Endothelial cell of umbilical vein (primary cell): ENCODE results near the gene CCN5. TPM values are rescaled to one million over a fixed set of nuclear protein-coding genes. Genes with fewer than 3 reads are reported as not detected.

Experiments used
- BruUV-seq: library from RNA; stranded (reverse); fragments of 400-500 nt; replicated peaks from 2 replicates; lab custom pipeline; 2021; lab: Mats Ljungman, UMichigan
- CTCF ChIA-PET: fragments of 300-600, 350-600 bp; sonication (Branson Sonifier 250); formaldehyde crosslinking; loops from one replicate; lab custom pipeline; 2021; ENCODE audit warnings: antibody characterized with exemption, inconsistent platforms; lab: Charles Lee
- POLR2A ChIA-PET: fragments of 300-600, 350-600 bp; sonication (Branson Sonifier 250); formaldehyde crosslinking; loops from one replicate; lab custom pipeline; 2021; ENCODE audit warnings: antibody characterized with exemption, inconsistent platforms; lab: Charles Lee
- DNase-seq: peaks from one replicate; pipeline ENCODE4 v3.0.0-alpha.2; 2011; ENCODE audit warnings: low read depth, low spot score
- FAIRE-seq: peaks from 2 replicates; lab custom pipeline; 2011; peaks lifted over from hg19 to GRCh38; lab: Jason Lieb, UNC
- H2AFZ ChIP-seq: 2 replicates; pipeline ENCODE4 v1.6.0; 2012; ENCODE audit warnings: low read depth, low read length, control low read depth, inconsistent platforms
- H3K27ac ChIP-seq: 2 replicates; pipeline ENCODE4 v1.5.1; 2011; ENCODE audit warnings: low read depth, mild to moderate bottlenecking, control low read depth, low read length, moderate library complexity; ENCODE audit not compliant: insufficient read depth
- H3K27me3 ChIP-seq, 2 experiments: 2 replicates each; pipeline versions ENCODE4 v1.6.0 to v1.6.1; 2011; ENCODE audit warnings: low read length in 2 of 2, mixed read lengths in 1 of 2; ENCODE audit not compliant: control insufficient read depth in 2 of 2, insufficient read depth in 2 of 2
- H3K36me3 ChIP-seq, 2 experiments: 2 replicates in 1 of 2; 3 replicates in 1 of 2; pipeline ENCODE4 v1.5.1; 2011; ENCODE audit warnings: low read length in 2 of 2, mild to moderate bottlenecking in 1 of 2, moderate library complexity in 1 of 2; ENCODE audit not compliant: control insufficient read depth in 2 of 2, insufficient read depth in 2 of 2; ENCODE audit errors: extremely low read depth in 1 of 2
- H3K4me1 ChIP-seq: 3 replicates; pipeline ENCODE4 v1.5.1; 2011; ENCODE audit warnings: mild to moderate bottlenecking, low read length; ENCODE audit not compliant: control insufficient read depth, insufficient read depth; ENCODE audit errors: extremely low read depth
- H3K4me2 ChIP-seq: 2 replicates; pipeline ENCODE4 v1.6.1; 2011; ENCODE audit warnings: low read length, control low read depth, mixed read lengths; ENCODE audit not compliant: insufficient read depth
- H3K4me3 ChIP-seq, 3 experiments: fragments of 200-600 bp in 1 of 3; sonication (generic), shearing (Covaris generic) in 1 of 3; replicated peaks in 1 of 3; 2 replicates each; pipeline ENCODE4 v1.5.1; 2011 to 2016; ENCODE audit warnings: control low read depth in 3 of 3, low read length in 3 of 3, mild to moderate bottlenecking in 2 of 3, inconsistent platforms in 1 of 3, low read depth in 1 of 3, moderate library complexity in 1 of 3; ENCODE audit not compliant: insufficient read depth in 1 of 3
- H3K79me2 ChIP-seq: 2 replicates; pipeline ENCODE4 v1.6.0; 2012; ENCODE audit warnings: low read length, inconsistent platforms; ENCODE audit not compliant: control insufficient read depth, insufficient read depth
- H3K9ac ChIP-seq: replicated peaks from 2 replicates; pipeline ENCODE3; 2011; ENCODE audit warnings: low read length, control low read depth; ENCODE audit not compliant: insufficient read depth; ENCODE audit errors: extremely low read depth
- H3K9me1 ChIP-seq: replicated peaks from 3 replicates; pipeline ENCODE4 v1.6.0; 2011; ENCODE audit warnings: mild to moderate bottlenecking, low read length; ENCODE audit not compliant: control insufficient read depth, insufficient read depth; ENCODE audit errors: extremely low read depth
- H3K9me3 ChIP-seq: replicated peaks from 2 replicates; pipeline ENCODE4 v1.5.1; 2012; ENCODE audit warnings: low read length, inconsistent platforms; ENCODE audit not compliant: control insufficient read depth, insufficient read depth
- H4K20me1 ChIP-seq: replicated peaks from 2 replicates; pipeline ENCODE3; 2011; ENCODE audit warnings: mild to moderate bottlenecking, low read length; ENCODE audit not compliant: control insufficient read depth, insufficient read depth; ENCODE audit errors: extremely low read depth
- EZH2 ChIP-seq: IDR thresholded peaks from 2 replicates; pipeline ENCODE4 v1.6.1; 2012; ENCODE audit warnings: borderline replicate concordance, low read depth, mild to moderate bottlenecking, moderate library complexity, low read length, inconsistent platforms; ENCODE audit not compliant: severe bottlenecking
- FOS ChIP-seq: IDR thresholded peaks from 2 replicates; pipeline ENCODE4 v1.6.1; 2011; ENCODE audit warnings: mild to moderate bottlenecking, low read length, moderate library complexity, borderline replicate concordance; ENCODE audit not compliant: insufficient read depth
- GATA2 ChIP-seq: IDR thresholded peaks from 2 replicates; pipeline ENCODE4 v1.7.0; 2011; ENCODE audit warnings: low read depth, mild to moderate bottlenecking, moderate library complexity, mixed read lengths, low read length; ENCODE audit not compliant: insufficient read length, insufficient read depth
- JUN ChIP-seq: IDR thresholded peaks from 2 replicates; pipeline ENCODE4 v1.6.1; 2011; ENCODE audit warnings: borderline replicate concordance, low read depth; ENCODE audit not compliant: insufficient read length, insufficient read depth
- MAX ChIP-seq: IDR thresholded peaks from 2 replicates; pipeline ENCODE4 v1.6.1; 2011; ENCODE audit not compliant: insufficient read depth, insufficient read length
- MYC ChIP-seq: IDR thresholded peaks from one replicate; pipeline ENCODE4 v1.6.1; 2011; ENCODE audit warnings: mild to moderate bottlenecking, low read depth, low read length
- POLR2A ChIP-seq: IDR thresholded peaks from 2 replicates; pipeline ENCODE4 v1.6.1; 2012; ENCODE audit warnings: low read depth, mild to moderate bottlenecking, control low read depth, low read length
- POLR2AphosphoS5 ChIP-seq: IDR thresholded peaks from 2 replicates; pipeline ENCODE4 v1.6.1; 2012; ENCODE audit warnings: low read depth, mild to moderate bottlenecking, control low read depth, low read length, moderate library complexity; ENCODE audit not compliant: insufficient read depth
- dilution Hi-C: fragments of 300-500 bp; cut with MboI; formaldehyde crosslinking; loops from one replicate; pipeline ENCODE4 v1.15.0; 2019; ENCODE audit warnings: low sequenced_read_pairs; ENCODE audit not compliant: extremely low pct_ligation_motif_present
- intact Hi-C: fragments of 100-400 bp; cut with micrococcal nuclease; formaldehyde crosslinking; loops from one replicate; pipeline ENCODE4 v1.10.0; 2022
- polyA plus RNA-seq, 4 experiments: library from polyadenylated mRNA; depleted of rRNA in 3 of 4; stranded (reverse) in 3 of 4; unstranded in 1 of 4; fragments of >200 nt; gene quantifications; 2 replicates each; pipeline versions ENCODE4 v1.2.1 to v1.2.3, GENCODE V29; 2011 to 2012; ENCODE audit warnings: missing spikeins in 1 of 4
- total RNA-seq: library from RNA; stranded (reverse); gene quantifications from 2 replicates; pipeline ENCODE4 v1.2.3, GENCODE V29; 2021
- TF ChIP-seq, protein P1 (sequence below), 2 donors: IDR thresholded peaks; 1 replicate in 1 of 2; 2 replicates in 1 of 2; pipeline ENCODE4 v1.5.1; 2011; ENCODE audit warnings: low read length in 2 of 2, mild to moderate bottlenecking in 2 of 2, moderate library complexity in 2 of 2, control low read depth in 1 of 2, inconsistent platforms in 1 of 2, low read depth in 1 of 2; ENCODE audit not compliant: insufficient read depth in 1 of 2; ENCODE audit errors: extremely low read depth in 1 of 2

CCN5 gene
- total and polyA plus RNA-seq, 2 donors (not counting 3 experiments of a cell fraction or from before 2014, with no cell fraction given) = 0.03 TPM; not detected in 1

DNA sequence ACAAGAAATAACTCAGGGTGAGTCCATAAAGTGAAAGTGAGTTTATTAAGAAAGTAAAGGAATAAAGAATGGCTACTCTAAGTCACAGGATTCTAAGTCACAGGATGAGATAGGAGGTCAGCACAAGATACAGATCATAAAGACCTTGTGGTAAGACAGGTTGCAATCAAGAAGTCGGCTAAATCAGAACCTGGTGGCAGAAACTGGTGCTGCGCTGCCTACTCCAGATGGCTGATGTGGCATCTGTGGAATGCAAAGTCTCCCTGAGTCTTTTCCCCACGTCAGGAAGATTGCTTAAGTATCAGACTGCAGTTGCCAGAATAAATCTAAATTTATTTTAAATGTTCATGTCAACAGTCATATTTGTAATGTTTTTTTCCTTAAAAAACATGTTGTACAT lies 19.8 kb downstream of the CCN5 start:
- Histone ChIP-seq H3K27me3 (no peaks in the 10 kb centered on the region), H3K9me3 (no peaks in the 10 kb centered on the region), H4K20me1 (no peaks in the 10 kb centered on the region), H3K9ac (no peak overlapping the region), H2AFZ (no peak overlapping the region), H3K79me2 (no peaks in the 10 kb centered on the region), H3K27ac (no peak overlapping the region), H3K4me1 (peaks cover 1% of the 10 kb centered on the region), H3K36me3 (no peaks in the 10 kb centered on the region), H3K9me1 (no peaks in the 10 kb centered on the region), H3K4me3 (no peak overlapping the region), H3K4me2 (no peak overlapping the region)
- TF ChIP-seq, protein P1, sequence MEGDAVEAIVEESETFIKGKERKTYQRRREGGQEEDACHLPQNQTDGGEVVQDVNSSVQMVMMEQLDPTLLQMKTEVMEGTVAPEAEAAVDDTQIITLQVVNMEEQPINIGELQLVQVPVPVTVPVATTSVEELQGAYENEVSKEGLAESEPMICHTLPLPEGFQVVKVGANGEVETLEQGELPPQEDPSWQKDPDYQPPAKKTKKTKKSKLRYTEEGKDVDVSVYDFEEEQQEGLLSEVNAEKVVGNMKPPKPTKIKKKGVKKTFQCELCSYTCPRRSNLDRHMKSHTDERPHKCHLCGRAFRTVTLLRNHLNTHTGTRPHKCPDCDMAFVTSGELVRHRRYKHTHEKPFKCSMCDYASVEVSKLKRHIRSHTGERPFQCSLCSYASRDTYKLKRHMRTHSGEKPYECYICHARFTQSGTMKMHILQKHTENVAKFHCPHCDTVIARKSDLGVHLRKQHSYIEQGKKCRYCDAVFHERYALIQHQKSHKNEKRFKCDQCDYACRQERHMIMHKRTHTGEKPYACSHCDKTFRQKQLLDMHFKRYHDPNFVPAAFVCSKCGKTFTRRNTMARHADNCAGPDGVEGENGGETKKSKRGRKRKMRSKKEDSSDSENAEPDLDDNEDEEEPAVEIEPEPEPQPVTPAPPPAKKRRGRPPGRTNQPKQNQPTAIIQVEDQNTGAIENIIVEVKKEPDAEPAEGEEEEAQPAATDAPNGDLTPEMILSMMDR (IDR thresholded peaks at IDR 0.05; ENCODE audit: extremely low read depth in 1 of 2, insufficient read depth in 1 of 2, low read depth in 1 of 2, low read length in 2 of 2) = peak; percentile 4 to 7
- TF ChIP-seq FOS = no peak
- dilution Hi-C loops = no loop called here
- DNase-seq = no peak
- ChIA-PET POLR2A (no interaction called here), CTCF (interaction anchor here (1.1 to 7.5 kb wide), 2 partner anchors 51 to 90 kb away, joined by 3 to 310 read pairs; no protein-coding TSS in a partner anchor)
- intact Hi-C loops = loop anchor here (5.0 to 10.0 kb wide), 3 partner anchors 200 to 348 kb away; partner anchors contain the start of gene TTPAL
- no TSS peak for BruUV-seq
- FAIRE-seq = no peak

DNA sequence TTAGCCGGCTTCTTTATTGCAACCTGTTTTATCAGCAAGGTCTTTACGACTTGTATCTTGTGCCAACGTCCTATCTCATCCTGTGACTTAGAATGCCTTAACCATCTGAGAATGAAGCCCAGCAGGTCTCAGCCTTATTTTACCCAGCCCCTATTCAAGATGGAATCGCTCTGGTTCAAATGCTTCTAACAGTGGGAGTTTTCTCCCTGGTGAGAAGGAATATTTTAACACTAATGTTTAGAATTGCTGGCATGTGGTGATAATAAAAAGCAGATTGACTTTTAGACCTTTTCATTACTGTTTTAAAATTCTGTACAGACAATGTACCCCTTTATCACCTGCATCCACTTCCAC lies 20.6 kb downstream of the CCN5 start:
- peak overlapping the region; percentile 91 for H2AFZ ChIP-seq
- H3K27ac ChIP-seq = no peak overlapping the region
- no peaks in the 10 kb centered on the region for H3K9me1 ChIP-seq
- no peak for TF ChIP-seq POLR2AphosphoS5
- TF ChIP-seq MAX = no peak
- no peak for TF ChIP-seq FOS
- no peak for TF ChIP-seq JUN
- no peak for TF ChIP-seq GATA2
- TF ChIP-seq, protein P1 (IDR thresholded peaks at IDR 0.05; ENCODE audit: extremely low read depth in 1 of 2, insufficient read depth in 1 of 2, low read depth in 1 of 2, low read length in 2 of 2) = no peak
- TF ChIP-seq EZH2 = no peak
- no peak for TF ChIP-seq POLR2A
- TF ChIP-seq MYC = no peak
- no peak overlapping the region for H3K9ac ChIP-seq
- H3K9me3 ChIP-seq = no peaks in the 10 kb centered on the region
- CTCF ChIA-PET = interaction anchor here (1.1 to 7.5 kb wide), 2 partner anchors 52 to 91 kb away, joined by 3 to 310 read pairs; no protein-coding TSS in a partner anchor
- H3K4me1 ChIP-seq = no peaks in the 10 kb centered on the region
- dilution Hi-C loops (no loop called here), intact Hi-C loops (loop anchor here (10.0 kb wide), 2 partner anchors 201 to 261 kb away; partner anchors contain the start of gene TTPAL)
- H3K4me3 ChIP-seq = no peak overlapping the region
- no peaks in the 10 kb centered on the region for H3K27me3 ChIP-seq
- POLR2A ChIA-PET = no interaction called here
- peak overlapping the region; percentile 8 for H3K4me2 ChIP-seq
- FAIRE-seq (no peak), DNase-seq (no peak)
- H4K20me1 ChIP-seq = no peaks in the 10 kb centered on the region
- BruUV-seq = no TSS peak
- H3K79me2 ChIP-seq = no peaks in the 10 kb centered on the region
- H3K36me3 ChIP-seq = no peaks in the 10 kb centered on the region
